HL-60 (cell line): ENCODE measurements around the gene PAK5.

Source experiments
- GABPA ChIP-seq: IDR thresholded peaks from 2 replicates; pipeline ENCODE4 v1.6.1; 2012; ENCODE audit warnings: low read depth
- POLR2AphosphoS5 ChIP-seq: IDR thresholded peaks from 2 replicates; pipeline ENCODE4 v1.6.1; 2012; ENCODE audit warnings: low read depth
- REST ChIP-seq: IDR thresholded peaks from 2 replicates; pipeline ENCODE4 v1.6.1; 2012; ENCODE audit warnings: low read depth; ENCODE audit not compliant: insufficient replicate concordance
- SPI1 ChIP-seq: IDR thresholded peaks from 2 replicates; pipeline ENCODE4 v1.6.1; 2012; ENCODE audit warnings: low read depth, mild to moderate bottlenecking, borderline replicate concordance
- TF ChIP-seq, protein P1 (sequence below): IDR thresholded peaks from one replicate; pipeline ENCODE4 v1.5.1; 2011; ENCODE audit warnings: low read length, control low read depth, inconsistent platforms; ENCODE audit not compliant: insufficient read depth

- TF ChIP-seq, protein P1, sequence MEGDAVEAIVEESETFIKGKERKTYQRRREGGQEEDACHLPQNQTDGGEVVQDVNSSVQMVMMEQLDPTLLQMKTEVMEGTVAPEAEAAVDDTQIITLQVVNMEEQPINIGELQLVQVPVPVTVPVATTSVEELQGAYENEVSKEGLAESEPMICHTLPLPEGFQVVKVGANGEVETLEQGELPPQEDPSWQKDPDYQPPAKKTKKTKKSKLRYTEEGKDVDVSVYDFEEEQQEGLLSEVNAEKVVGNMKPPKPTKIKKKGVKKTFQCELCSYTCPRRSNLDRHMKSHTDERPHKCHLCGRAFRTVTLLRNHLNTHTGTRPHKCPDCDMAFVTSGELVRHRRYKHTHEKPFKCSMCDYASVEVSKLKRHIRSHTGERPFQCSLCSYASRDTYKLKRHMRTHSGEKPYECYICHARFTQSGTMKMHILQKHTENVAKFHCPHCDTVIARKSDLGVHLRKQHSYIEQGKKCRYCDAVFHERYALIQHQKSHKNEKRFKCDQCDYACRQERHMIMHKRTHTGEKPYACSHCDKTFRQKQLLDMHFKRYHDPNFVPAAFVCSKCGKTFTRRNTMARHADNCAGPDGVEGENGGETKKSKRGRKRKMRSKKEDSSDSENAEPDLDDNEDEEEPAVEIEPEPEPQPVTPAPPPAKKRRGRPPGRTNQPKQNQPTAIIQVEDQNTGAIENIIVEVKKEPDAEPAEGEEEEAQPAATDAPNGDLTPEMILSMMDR = no peak
- no peak for TF ChIP-seq SPI1
- no peak for TF ChIP-seq POLR2AphosphoS5
- TF ChIP-seq REST = no peak
- TF ChIP-seq GABPA = no peak
Measured at GRCh38 chr20:9686001-9686400, 152.9 kb downstream of the PAK5 start.
